ENCODE measurements around the gene HOXB7. TPM values are rescaled to one million over a fixed set of nuclear protein-coding genes. Genes with fewer than 3 reads are reported as not detected.
A peak's percentile ranks its signal among the peaks of the same experiment; 100 is the strongest.

Gene HOXB7
- total RNA-seq, 1 experiment from 2014 or later: not detected

DNA sequence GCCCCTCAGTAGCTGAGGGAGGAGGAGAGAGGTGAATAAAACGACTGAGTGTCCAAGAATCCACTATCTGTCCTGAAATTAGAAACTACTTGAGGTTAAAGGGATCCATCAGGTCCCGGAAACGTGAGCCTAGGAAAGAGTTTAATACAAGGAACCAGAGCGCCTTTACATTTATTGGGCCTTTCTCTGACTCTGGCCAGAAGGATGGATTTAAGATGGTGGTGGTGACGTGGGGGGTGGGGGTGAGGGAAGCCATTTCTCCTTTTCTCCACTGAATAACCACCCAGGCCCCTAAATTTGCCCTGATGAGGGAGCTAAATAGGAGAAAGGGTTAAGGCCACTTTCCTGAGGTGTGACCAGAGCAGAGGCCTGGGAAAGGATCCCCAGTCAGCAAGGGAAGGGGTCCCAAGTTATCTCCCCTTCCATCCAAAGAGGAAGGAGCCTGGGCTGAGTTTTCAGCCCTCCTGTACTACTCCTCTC lies 16.3 kb upstream of the HOXB7 start (continued):
- TF ChIP-seq, protein P1, sequence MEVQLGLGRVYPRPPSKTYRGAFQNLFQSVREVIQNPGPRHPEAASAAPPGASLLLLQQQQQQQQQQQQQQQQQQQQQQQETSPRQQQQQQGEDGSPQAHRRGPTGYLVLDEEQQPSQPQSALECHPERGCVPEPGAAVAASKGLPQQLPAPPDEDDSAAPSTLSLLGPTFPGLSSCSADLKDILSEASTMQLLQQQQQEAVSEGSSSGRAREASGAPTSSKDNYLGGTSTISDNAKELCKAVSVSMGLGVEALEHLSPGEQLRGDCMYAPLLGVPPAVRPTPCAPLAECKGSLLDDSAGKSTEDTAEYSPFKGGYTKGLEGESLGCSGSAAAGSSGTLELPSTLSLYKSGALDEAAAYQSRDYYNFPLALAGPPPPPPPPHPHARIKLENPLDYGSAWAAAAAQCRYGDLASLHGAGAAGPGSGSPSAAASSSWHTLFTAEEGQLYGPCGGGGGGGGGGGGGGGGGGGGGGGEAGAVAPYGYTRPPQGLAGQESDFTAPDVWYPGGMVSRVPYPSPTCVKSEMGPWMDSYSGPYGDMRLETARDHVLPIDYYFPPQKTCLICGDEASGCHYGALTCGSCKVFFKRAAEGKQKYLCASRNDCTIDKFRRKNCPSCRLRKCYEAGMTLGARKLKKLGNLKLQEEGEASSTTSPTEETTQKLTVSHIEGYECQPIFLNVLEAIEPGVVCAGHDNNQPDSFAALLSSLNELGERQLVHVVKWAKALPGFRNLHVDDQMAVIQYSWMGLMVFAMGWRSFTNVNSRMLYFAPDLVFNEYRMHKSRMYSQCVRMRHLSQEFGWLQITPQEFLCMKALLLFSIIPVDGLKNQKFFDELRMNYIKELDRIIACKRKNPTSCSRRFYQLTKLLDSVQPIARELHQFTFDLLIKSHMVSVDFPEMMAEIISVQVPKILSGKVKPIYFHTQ (CRISPR knock-in tag; IDR thresholded peaks at IDR 0.05): no peak
- TF ChIP-seq, protein P2, sequence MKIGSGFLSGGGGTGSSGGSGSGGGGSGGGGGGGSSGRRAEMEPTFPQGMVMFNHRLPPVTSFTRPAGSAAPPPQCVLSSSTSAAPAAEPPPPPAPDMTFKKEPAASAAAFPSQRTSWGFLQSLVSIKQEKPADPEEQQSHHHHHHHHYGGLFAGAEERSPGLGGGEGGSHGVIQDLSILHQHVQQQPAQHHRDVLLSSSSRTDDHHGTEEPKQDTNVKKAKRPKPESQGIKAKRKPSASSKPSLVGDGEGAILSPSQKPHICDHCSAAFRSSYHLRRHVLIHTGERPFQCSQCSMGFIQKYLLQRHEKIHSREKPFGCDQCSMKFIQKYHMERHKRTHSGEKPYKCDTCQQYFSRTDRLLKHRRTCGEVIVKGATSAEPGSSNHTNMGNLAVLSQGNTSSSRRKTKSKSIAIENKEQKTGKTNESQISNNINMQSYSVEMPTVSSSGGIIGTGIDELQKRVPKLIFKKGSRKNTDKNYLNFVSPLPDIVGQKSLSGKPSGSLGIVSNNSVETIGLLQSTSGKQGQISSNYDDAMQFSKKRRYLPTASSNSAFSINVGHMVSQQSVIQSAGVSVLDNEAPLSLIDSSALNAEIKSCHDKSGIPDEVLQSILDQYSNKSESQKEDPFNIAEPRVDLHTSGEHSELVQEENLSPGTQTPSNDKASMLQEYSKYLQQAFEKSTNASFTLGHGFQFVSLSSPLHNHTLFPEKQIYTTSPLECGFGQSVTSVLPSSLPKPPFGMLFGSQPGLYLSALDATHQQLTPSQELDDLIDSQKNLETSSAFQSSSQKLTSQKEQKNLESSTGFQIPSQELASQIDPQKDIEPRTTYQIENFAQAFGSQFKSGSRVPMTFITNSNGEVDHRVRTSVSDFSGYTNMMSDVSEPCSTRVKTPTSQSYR (CRISPR knock-in tag; IDR thresholded peaks at IDR 0.05): no peak
- TF ChIP-seq ZNF423 (CRISPR knock-in tag; IDR thresholded peaks at IDR 0.05) (no peak), OVOL2 (CRISPR knock-in tag; IDR thresholded peaks at IDR 0.05; ENCODE audit: borderline replicate concordance) (no peak), GRHL2 (CRISPR knock-in tag; IDR thresholded peaks at IDR 0.05; ENCODE audit: insufficient replicate concordance, severe bottlenecking) (no peak)

DNA sequence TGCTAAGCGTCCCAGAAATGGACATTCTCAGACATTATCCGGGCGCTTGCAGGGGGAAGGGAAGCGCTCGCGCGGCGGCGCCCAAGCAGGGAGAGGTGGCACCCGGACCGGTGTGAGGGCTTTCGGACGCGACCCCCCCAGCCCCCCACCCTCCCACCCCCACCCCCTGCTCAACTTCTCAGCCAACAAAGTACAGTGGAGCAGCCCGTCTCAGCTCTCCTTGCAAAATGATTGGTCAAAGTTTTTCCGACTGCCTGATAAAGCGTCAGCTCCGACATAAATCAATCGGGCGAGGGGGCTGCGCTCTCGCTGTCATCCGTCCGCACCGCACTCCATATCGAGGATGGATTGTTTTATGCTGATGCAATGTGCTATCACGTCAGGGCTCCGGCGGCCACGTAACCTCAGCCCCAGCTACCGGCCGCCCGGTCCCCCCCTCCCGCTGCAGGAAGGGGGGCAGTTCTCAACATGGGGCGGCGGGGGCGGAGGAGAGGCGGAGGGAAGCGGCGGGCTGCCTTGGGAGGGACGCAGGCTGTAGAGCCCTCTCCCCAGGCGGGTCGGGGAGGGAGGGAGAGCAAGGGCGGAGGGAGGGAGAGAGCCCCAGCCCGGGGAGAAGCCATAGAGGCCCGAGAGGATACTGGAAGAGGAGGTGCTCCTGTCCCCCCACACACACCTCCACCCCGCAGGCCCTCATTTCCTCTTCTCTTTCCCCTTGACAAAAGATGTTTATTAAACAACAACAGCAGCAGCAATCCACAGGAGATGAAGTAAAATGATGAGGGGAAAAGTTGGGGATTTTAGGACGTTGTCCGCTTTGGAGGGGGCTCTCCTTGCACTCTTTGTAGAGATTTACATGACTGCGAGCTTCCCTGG lies 15.7 kb upstream of the HOXB7 start, which contains the start of gene HOXB9:
Gene HOXB9, minus strand, starts transcription at position 114 of the 873 bp plus-strand sequence. Its CDS starts 89 bp downstream, at position 25.
- H3K4me1 Mint-ChIP-seq: peaks cover 11% of the 10 kb centered on the region
- H3K36me3 Mint-ChIP-seq: no peaks in the 10 kb centered on the region; the same call in 1 of the 2 replicates
- TF ChIP-seq EMX1 (CRISPR knock-in tag; IDR thresholded peaks at IDR 0.05) (no peak), FOXJ3 (CRISPR knock-in tag; IDR thresholded peaks at IDR 0.05; ENCODE audit: borderline replicate concordance) (no peak), ZNF121 (CRISPR knock-in tag; IDR thresholded peaks at IDR 0.05) (no peak), ESRRA (CRISPR knock-in tag; IDR thresholded peaks at IDR 0.05; ENCODE audit: borderline replicate concordance) (no peak), TP53 (CRISPR knock-in tag; IDR thresholded peaks at IDR 0.05) (no peak)
- TF ChIP-seq, protein P3, sequence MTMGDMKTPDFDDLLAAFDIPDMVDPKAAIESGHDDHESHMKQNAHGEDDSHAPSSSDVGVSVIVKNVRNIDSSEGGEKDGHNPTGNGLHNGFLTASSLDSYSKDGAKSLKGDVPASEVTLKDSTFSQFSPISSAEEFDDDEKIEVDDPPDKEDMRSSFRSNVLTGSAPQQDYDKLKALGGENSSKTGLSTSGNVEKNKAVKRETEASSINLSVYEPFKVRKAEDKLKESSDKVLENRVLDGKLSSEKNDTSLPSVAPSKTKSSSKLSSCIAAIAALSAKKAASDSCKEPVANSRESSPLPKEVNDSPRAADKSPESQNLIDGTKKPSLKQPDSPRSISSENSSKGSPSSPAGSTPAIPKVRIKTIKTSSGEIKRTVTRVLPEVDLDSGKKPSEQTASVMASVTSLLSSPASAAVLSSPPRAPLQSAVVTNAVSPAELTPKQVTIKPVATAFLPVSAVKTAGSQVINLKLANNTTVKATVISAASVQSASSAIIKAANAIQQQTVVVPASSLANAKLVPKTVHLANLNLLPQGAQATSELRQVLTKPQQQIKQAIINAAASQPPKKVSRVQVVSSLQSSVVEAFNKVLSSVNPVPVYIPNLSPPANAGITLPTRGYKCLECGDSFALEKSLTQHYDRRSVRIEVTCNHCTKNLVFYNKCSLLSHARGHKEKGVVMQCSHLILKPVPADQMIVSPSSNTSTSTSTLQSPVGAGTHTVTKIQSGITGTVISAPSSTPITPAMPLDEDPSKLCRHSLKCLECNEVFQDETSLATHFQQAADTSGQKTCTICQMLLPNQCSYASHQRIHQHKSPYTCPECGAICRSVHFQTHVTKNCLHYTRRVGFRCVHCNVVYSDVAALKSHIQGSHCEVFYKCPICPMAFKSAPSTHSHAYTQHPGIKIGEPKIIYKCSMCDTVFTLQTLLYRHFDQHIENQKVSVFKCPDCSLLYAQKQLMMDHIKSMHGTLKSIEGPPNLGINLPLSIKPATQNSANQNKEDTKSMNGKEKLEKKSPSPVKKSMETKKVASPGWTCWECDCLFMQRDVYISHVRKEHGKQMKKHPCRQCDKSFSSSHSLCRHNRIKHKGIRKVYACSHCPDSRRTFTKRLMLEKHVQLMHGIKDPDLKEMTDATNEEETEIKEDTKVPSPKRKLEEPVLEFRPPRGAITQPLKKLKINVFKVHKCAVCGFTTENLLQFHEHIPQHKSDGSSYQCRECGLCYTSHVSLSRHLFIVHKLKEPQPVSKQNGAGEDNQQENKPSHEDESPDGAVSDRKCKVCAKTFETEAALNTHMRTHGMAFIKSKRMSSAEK (CRISPR knock-in tag; IDR thresholded peaks at IDR 0.05; ENCODE audit: borderline replicate concordance): no peak
- TF ChIP-seq, protein P4, sequence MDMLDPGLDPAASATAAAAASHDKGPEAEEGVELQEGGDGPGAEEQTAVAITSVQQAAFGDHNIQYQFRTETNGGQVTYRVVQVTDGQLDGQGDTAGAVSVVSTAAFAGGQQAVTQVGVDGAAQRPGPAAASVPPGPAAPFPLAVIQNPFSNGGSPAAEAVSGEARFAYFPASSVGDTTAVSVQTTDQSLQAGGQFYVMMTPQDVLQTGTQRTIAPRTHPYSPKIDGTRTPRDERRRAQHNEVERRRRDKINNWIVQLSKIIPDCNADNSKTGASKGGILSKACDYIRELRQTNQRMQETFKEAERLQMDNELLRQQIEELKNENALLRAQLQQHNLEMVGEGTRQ (CRISPR knock-in tag; IDR thresholded peaks at IDR 0.05): no peak
- ATAC-seq: peak; percentile 43
- POLR2A ChIA-PET: no interaction called here
- H3K27ac Mint-ChIP-seq: no peak within 1 kb of the TSS
- DNase-seq (ENCODE audit: low spot score): peak; percentile 71
- H3K27me3 Mint-ChIP-seq (ENCODE audit: low read depth): peaks cover 100% of the 10 kb centered on the region; the same call in 1 of the 2 replicates
- H3K4me3 Mint-ChIP-seq: peak within 1 kb of the TSS; percentile 61
- CTCF ChIA-PET: interaction anchor here (1.0 to 3.5 kb wide), 5 partner anchors 9 to 33 kb away, joined by 3 to 54 read pairs (median 6); partner anchors contain the start of gene HOXB5
- H3K9me3 Mint-ChIP-seq: no peaks in the 10 kb centered on the region
